ENCODE measurements around the gene SACS. TPM values are rescaled to one million over a fixed set of nuclear protein-coding genes. Genes with fewer than 3 reads are reported as not detected.

The SACS gene
- total and polyA plus RNA-seq, 2 donors (not counting 1 experiment from before 2014, with no cell fraction given), result 6.8 to 21.4 TPM

- CTCF ChIA-PET, result no interaction called here
- Mint-ChIP-seq H3K9me3 (ENCODE audit: insufficient read depth) (no peaks in the 10 kb centered on the region), H3K27ac (no peak overlapping the region), H3K4me3 (no peak overlapping the region), H3K27me3 (no peaks in the 10 kb centered on the region), H3K4me1 (peaks cover 12% of the 10 kb centered on the region)
- no peaks in the 10 kb centered on the region for H3K79me2 ChIP-seq (ENCODE audit: control insufficient read depth, insufficient read depth, low read length)
- H3K9me3 ChIP-seq (ENCODE audit: control extremely low read depth in 1 of 3, control insufficient read depth in 2 of 3, insufficient read depth in 1 of 3, low read length in 2 of 3), result no peaks in the 10 kb centered on the region
- H3K4me1 ChIP-seq (ENCODE audit: control insufficient read depth in 2 of 2, insufficient read depth in 2 of 2, low read length in 2 of 2), result peaks cover 3 to 6% of the 10 kb centered on the region in 2 donors
- POLR2A ChIA-PET, result no interaction called here
- H3K27ac ChIP-seq (ENCODE audit: low read length in 2 of 2), result no peak overlapping the region
- no peaks in the 10 kb centered on the region for H3K27me3 ChIP-seq (replicated peaks in 1 of 4; ENCODE audit: control extremely low read depth in 1 of 4, control insufficient read depth in 3 of 4, insufficient read depth in 4 of 4, low read length in 3 of 4)
- ATAC-seq (ENCODE audit: low read depth), result no peak
- TF ChIP-seq EZH2 (IDR thresholded peaks at IDR 0.05; ENCODE audit: borderline replicate concordance, insufficient read depth, low read depth, low read length, poor library complexity, severe bottlenecking), result no peak
- TF ChIP-seq CTCF (IDR thresholded peaks at IDR 0.05), result no peak
- no peak overlapping the region for H3K9ac ChIP-seq (ENCODE audit: low read length)
- 100% methylated on average over 2 of the region's 4 CpGs for WGBS (ENCODE audit: insufficient coverage)
- H3K4me2 ChIP-seq (replicated peaks; ENCODE audit: low read depth, low read length, poor library complexity, severe bottlenecking), result no peak overlapping the region
- no peak overlapping the region for H3K4me3 ChIP-seq (ENCODE audit: control extremely low read depth in 1 of 5, extremely low read depth in 1 of 5, insufficient read depth in 1 of 5, low read depth in 2 of 5, low read length in 4 of 5)
- H4K20me1 ChIP-seq (ENCODE audit: control insufficient read depth, insufficient read depth, low read length, poor library complexity, severe bottlenecking), result no peaks in the 10 kb centered on the region
- H3K36me3 ChIP-seq (replicated peaks in 1 of 2; ENCODE audit: control extremely low read depth in 1 of 2, control insufficient read depth in 1 of 2, extremely low read depth in 1 of 2, insufficient read depth in 2 of 2, low read length in 1 of 2), result peaks cover 5 to 21% of the 10 kb centered on the region in 2 experiments
- no peak overlapping the region for H2AFZ ChIP-seq (ENCODE audit: insufficient read depth, low read depth, low read length, poor library complexity, severe bottlenecking)
- no peak for DNase-seq
- intact Hi-C loops (cut with micrococcal nuclease), result no loop called here
These were observed 85.0 kb downstream of the SACS start for GRCh38 chr13:23348262-23349127.

DNA sequence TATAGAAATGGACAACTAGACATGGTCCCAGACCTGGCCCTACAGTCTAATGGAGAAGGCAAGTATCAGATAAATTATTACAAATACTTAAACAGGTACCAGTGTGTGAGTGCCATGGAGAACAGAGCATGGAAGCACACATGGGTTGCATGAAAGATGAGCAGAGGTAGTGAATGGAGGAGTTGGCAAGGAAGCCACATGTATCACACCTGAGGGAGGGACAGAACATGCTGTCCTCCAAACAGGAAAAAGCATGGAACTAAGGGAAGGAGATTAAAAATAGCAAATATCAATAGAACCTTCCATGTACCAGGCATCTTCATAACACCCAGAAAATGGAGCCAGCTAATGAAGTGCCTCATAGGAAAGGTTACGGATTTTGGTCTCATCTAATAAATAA lies 85.9 kb downstream of the SACS start:
- Histone ChIP-seq H3K4me1 (ENCODE audit: control insufficient read depth in 2 of 2, insufficient read depth in 2 of 2, low read length in 2 of 2) (peaks cover 3 to 6% of the 10 kb centered on the region in 2 donors), H3K9ac (ENCODE audit: low read length) (no peak overlapping the region), H3K36me3 (replicated peaks in 1 of 2; ENCODE audit: control extremely low read depth in 1 of 2, control insufficient read depth in 1 of 2, extremely low read depth in 1 of 2, insufficient read depth in 2 of 2, low read length in 1 of 2) (peaks cover 5 to 21% of the 10 kb centered on the region in 2 experiments), H3K27ac (ENCODE audit: low read length in 2 of 2) (no peak overlapping the region), H3K4me2 (replicated peaks; ENCODE audit: low read depth, low read length, poor library complexity, severe bottlenecking) (no peak overlapping the region), H3K9me3 (ENCODE audit: control extremely low read depth in 1 of 3, control insufficient read depth in 2 of 3, insufficient read depth in 1 of 3, low read length in 2 of 3) (no peaks in the 10 kb centered on the region), H3K79me2 (ENCODE audit: control insufficient read depth, insufficient read depth, low read length) (no peaks in the 10 kb centered on the region), H4K20me1 (ENCODE audit: control insufficient read depth, insufficient read depth, low read length, poor library complexity, severe bottlenecking) (no peaks in the 10 kb centered on the region), H3K27me3 (replicated peaks in 1 of 4; ENCODE audit: control extremely low read depth in 1 of 4, control insufficient read depth in 3 of 4, insufficient read depth in 4 of 4, low read length in 3 of 4) (no peaks in the 10 kb centered on the region), H3K4me3 (ENCODE audit: control extremely low read depth in 1 of 5, extremely low read depth in 1 of 5, insufficient read depth in 1 of 5, low read depth in 2 of 5, low read length in 4 of 5) (no peak overlapping the region), H2AFZ (ENCODE audit: insufficient read depth, low read depth, low read length, poor library complexity, severe bottlenecking) (no peak overlapping the region)
- H3K4me3 Mint-ChIP-seq, result no peak overlapping the region
- TF ChIP-seq EZH2 (IDR thresholded peaks at IDR 0.05; ENCODE audit: borderline replicate concordance, insufficient read depth, low read depth, low read length, poor library complexity, severe bottlenecking), result no peak
- no peak for TF ChIP-seq CTCF (IDR thresholded peaks at IDR 0.05)
- no peak for DNase-seq
- H3K4me1 Mint-ChIP-seq, result peaks cover 10% of the 10 kb centered on the region
- ATAC-seq (ENCODE audit: low read depth), result no peak
- WGBS (ENCODE audit: insufficient coverage), result no CpG with 5 or more reads among the region's 1 CpG
- intact Hi-C loops (cut with micrococcal nuclease), result no loop called here
- H3K9me3 Mint-ChIP-seq (ENCODE audit: insufficient read depth), result no peaks in the 10 kb centered on the region
- POLR2A ChIA-PET, result no interaction called here
- CTCF ChIA-PET, result no interaction called here
- no peaks in the 10 kb centered on the region for H3K27me3 Mint-ChIP-seq
- H3K27ac Mint-ChIP-seq, result no peak overlapping the region
